DND-41 (cell line): Measurements from ENCODE around the gene RPS14.
A peak's percentile ranks its signal among the peaks of the same experiment; 100 is the strongest.

Experiments used
- ATAC-seq: fragments of 200-7000 bp; cut with Tn5 transposase; 3 replicates; pipeline ENCODE4 v1.9.1; 2021; ENCODE audit warnings: low read depth; ENCODE audit not compliant: insufficient read depth
- DNase-seq: peaks from one replicate; pipeline ENCODE4 v3.0.0-alpha.2; 2020
- H2AFZ ChIP-seq: 2 replicates; pipeline ENCODE4 v1.6.0; 2012; ENCODE audit warnings: low read depth, low read length
- H3K27ac ChIP-seq: 2 replicates; pipeline ENCODE4 v1.5.1; 2012; ENCODE audit warnings: low read length, inconsistent platforms
- H3K27me3 ChIP-seq: fragments of 200-600 bp; sonication (generic); 2 replicates; pipeline ENCODE4 v1.6.0; 2012; ENCODE audit warnings: low read length, mild to moderate bottlenecking, inconsistent platforms; ENCODE audit not compliant: insufficient read depth, poor library complexity
- H3K36me3 ChIP-seq: 2 replicates; pipeline ENCODE4 v1.5.1; 2012; ENCODE audit warnings: low read length, inconsistent platforms; ENCODE audit not compliant: insufficient read depth
- H3K4me1 ChIP-seq: 2 replicates; pipeline ENCODE4 v1.5.1; 2012; ENCODE audit warnings: mild to moderate bottlenecking, low read length; ENCODE audit not compliant: insufficient read depth
- H3K4me2 ChIP-seq: 2 replicates; pipeline ENCODE4 v1.6.0; 2012; ENCODE audit warnings: mild to moderate bottlenecking, moderate library complexity, low read length, inconsistent platforms; ENCODE audit not compliant: insufficient read depth
- H3K4me3 ChIP-seq, 2 experiments: fragments of 200-600 bp in 1 of 2; shearing (Covaris generic) in 1 of 2; 2 replicates each; pipeline ENCODE4 v1.5.1; 2012 to 2016; ENCODE audit warnings: inconsistent platforms in 2 of 2, low read length in 2 of 2, mild to moderate bottlenecking in 2 of 2, low read depth in 1 of 2, moderate library complexity in 1 of 2
- H3K79me2 ChIP-seq: 2 replicates; pipeline ENCODE4 v1.6.0; 2012; ENCODE audit warnings: low read length, inconsistent platforms; ENCODE audit not compliant: insufficient read depth
- H3K9ac ChIP-seq: 2 replicates; pipeline ENCODE4 v1.6.0; 2012; ENCODE audit warnings: low read depth, mild to moderate bottlenecking, inconsistent platforms, low read length, moderate library complexity
- H3K9me3 ChIP-seq: 2 replicates; pipeline ENCODE4 v1.5.1; 2012; ENCODE audit warnings: low read length, moderate library complexity, mild to moderate bottlenecking, inconsistent platforms; ENCODE audit not compliant: insufficient read depth, severe bottlenecking
- H4K20me1 ChIP-seq: 2 replicates; pipeline ENCODE4 v1.6.0; 2012; ENCODE audit warnings: low read length; ENCODE audit not compliant: insufficient read depth
- EZH2 ChIP-seq: IDR thresholded peaks from 3 replicates; pipeline ENCODE4 v1.6.1; 2012; ENCODE audit warnings: borderline replicate concordance, low read depth, mild to moderate bottlenecking, moderate library complexity, low read length, inconsistent platforms; ENCODE audit not compliant: severe bottlenecking
- TF ChIP-seq, protein P1 (sequence below): IDR thresholded peaks from 2 replicates; pipeline ENCODE4 v1.5.1; 2012; ENCODE audit warnings: borderline replicate concordance, low read length, moderate library complexity, mild to moderate bottlenecking; ENCODE audit not compliant: poor library complexity, severe bottlenecking; ENCODE audit errors: extremely low read depth

The RPS14 gene

DNA sequence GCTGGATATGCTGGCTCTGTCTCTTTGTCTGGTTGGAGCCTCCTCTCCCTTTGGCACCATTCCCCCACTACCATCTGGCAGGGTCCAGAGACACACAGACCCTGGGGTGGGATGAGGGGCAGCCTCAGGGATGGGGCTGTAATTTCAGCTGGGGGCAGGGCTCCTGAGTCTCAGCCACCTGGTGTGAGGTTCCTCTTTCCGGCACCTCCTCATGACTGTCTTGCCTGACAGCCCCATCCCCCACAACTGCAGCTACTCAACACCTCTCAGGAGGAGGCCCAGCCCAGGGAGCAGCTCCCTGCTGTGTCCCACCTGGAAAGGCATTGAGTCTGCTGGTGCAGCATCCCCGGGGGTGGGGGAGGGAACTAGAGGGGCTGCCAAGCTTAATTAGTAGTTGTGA, 11.7 kb upstream of the RPS14 start:
- Histone ChIP-seq H3K4me1 (peaks cover 17% of the 10 kb centered on the region), H3K27ac (no peak overlapping the region), H3K27me3 (no peaks in the 10 kb centered on the region), H3K9ac (no peak overlapping the region), H3K4me3 (no peak overlapping the region), H2AFZ (no peak overlapping the region), H3K79me2 (no peaks in the 10 kb centered on the region), H4K20me1 (no peaks in the 10 kb centered on the region), H3K9me3 (no peaks in the 10 kb centered on the region), H3K4me2 (no peak overlapping the region), H3K36me3 (no peaks in the 10 kb centered on the region)
- no peak for ATAC-seq
- no peak for DNase-seq
- no peak for TF ChIP-seq EZH2
- TF ChIP-seq, protein P1, sequence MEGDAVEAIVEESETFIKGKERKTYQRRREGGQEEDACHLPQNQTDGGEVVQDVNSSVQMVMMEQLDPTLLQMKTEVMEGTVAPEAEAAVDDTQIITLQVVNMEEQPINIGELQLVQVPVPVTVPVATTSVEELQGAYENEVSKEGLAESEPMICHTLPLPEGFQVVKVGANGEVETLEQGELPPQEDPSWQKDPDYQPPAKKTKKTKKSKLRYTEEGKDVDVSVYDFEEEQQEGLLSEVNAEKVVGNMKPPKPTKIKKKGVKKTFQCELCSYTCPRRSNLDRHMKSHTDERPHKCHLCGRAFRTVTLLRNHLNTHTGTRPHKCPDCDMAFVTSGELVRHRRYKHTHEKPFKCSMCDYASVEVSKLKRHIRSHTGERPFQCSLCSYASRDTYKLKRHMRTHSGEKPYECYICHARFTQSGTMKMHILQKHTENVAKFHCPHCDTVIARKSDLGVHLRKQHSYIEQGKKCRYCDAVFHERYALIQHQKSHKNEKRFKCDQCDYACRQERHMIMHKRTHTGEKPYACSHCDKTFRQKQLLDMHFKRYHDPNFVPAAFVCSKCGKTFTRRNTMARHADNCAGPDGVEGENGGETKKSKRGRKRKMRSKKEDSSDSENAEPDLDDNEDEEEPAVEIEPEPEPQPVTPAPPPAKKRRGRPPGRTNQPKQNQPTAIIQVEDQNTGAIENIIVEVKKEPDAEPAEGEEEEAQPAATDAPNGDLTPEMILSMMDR, result no peak

DNA sequence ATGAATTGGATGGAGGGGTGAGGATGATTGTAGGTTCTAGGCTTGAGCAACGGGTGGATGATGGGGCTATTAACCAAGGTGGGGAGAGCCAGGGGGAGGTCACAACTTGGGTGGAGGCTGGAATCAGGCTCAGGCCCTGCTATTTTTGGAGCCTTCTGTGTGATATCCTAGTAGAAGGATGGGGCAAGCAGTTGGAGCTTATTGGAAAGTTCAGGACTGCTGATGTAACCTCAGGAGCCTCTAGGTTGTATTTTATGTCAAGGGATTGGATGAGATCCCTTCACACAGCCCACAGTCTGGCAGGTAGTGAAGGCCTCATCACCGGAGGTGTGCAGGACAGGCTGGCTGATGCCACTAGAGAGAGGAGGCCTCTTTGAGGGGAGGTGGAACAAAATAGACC, 11.2 kb upstream of the RPS14 start:
- no peaks in the 10 kb centered on the region for H4K20me1 ChIP-seq
- no peak overlapping the region for H3K9ac ChIP-seq
- no peaks in the 10 kb centered on the region for H3K79me2 ChIP-seq
- H3K4me3 ChIP-seq, result no peak overlapping the region
- TF ChIP-seq, protein P1, result no peak
- TF ChIP-seq EZH2, result no peak
- H3K36me3 ChIP-seq, result no peaks in the 10 kb centered on the region
- no peaks in the 10 kb centered on the region for H3K27me3 ChIP-seq
- H2AFZ ChIP-seq, result no peak overlapping the region
- no peak overlapping the region for H3K27ac ChIP-seq
- no peak for DNase-seq
- no peak overlapping the region for H3K4me2 ChIP-seq
- H3K9me3 ChIP-seq, result no peaks in the 10 kb centered on the region
- peaks cover 17% of the 10 kb centered on the region for H3K4me1 ChIP-seq
- ATAC-seq, result no peak

DNA sequence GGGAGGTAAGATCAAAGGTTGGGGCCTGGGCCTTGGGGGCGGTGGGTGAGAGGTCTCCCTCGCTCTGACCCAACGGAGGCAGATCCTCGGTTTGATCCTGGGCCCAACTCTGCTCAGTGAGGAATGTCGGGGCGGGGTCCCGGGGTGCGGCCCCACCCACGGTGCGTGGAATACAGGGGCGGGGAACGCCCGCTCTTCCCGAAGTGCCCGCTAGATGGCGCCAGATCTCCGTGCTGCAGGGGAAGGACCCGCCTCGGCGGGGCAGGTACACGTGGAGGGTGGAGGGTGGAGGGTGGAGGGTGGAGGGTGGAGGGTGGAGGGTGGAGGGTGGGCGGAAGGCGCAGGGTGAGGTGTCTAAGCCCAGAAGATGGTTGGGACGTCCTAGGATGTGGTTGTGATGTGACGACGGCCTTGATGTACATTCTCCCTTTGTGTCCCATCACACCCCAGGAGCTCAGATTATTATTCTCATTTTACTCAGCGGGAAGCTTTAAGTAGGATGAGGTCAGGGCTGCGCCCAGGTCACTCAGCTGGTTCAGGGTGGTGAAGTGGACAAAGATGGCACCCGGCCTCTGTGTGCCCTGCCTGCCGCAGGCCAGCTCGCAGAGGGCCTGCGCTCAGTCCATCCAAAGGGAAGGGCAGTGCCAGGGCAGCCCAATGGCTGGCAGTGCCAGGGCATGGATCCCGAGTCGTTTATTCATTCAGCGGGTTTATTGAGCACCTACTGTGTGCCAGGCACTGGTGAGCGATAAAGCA, 9.4 kb upstream of the RPS14 start:
- peak; percentile 98 for ATAC-seq
- H3K9me3 ChIP-seq, result no peaks in the 10 kb centered on the region
- no peaks in the 10 kb centered on the region for H3K27me3 ChIP-seq
- no peaks in the 10 kb centered on the region for H4K20me1 ChIP-seq
- no peaks in the 10 kb centered on the region for H3K79me2 ChIP-seq
- peaks cover 17% of the 10 kb centered on the region for H3K4me1 ChIP-seq
- TF ChIP-seq EZH2, result no peak
- TF ChIP-seq, protein P1, result peak; percentile 87
- H3K9ac ChIP-seq, result no peak overlapping the region
- peak overlapping the region; percentile 65 for H2AFZ ChIP-seq
- H3K36me3 ChIP-seq, result no peaks in the 10 kb centered on the region
- DNase-seq, result peak; percentile 82
- peak overlapping the region; percentile 67 for H3K4me2 ChIP-seq
- H3K4me3 ChIP-seq, result peak overlapping the region in 1 of 2 experiments; percentile 47; a peak in 2 of 4 replicates
- H3K27ac ChIP-seq, result no peak overlapping the region
